ENCODE data around the gene PARVB.

PARVB gene

GRCh38 chr22:44211256-44211945 is 187.3 kb downstream of the PARVB start:
- no peak for DNase-seq

GRCh38 chr22:44211946-44212930 is 188.1 kb downstream of the PARVB start:
- no peak for DNase-seq

DNA sequence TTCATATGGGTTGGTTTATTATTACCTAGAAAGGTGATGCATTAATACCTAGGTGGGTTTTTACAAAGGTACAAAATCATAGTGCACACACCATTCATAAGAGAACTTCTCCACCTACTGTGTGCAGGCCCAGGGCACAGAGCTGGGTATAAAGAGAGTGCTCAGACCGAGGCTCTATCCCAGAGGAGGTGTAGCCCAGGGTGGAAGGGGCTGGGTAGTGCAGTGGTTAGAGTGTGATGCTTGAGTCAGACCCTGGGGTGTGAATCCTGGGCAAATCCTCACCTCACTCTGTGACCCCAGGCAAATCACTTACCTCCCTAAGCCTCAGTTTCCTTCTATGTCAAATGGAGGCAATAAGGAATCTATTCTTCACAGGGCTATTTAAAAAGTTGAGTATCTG is 188.8 kb downstream of the PARVB start:
- DNase-seq = no peak

- DNase-seq = no peak
Observed at GRCh38 chr22:44213489-44214043, 189.5 kb downstream of the PARVB start.

DNA sequence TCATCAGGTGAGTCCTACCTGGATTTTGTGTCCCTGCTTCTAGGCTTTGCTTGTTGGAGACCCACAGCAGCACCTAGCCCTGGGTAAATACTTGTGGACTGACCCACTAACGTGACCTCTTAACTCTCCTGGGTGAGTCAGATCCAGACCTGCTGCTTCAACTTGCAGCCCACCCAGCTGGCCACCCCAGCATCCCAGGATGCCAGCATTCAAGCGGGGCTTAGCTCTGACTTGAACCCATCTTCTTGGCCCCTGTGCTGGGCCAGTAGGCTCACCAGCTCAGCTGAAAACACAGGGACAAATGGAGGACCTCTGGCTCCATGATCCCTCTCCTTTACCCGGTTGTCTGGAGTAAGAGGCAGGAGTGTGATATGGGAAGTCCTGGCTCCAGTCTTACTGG is 190.1 kb downstream of the PARVB start:
- no peak for DNase-seq

DNA sequence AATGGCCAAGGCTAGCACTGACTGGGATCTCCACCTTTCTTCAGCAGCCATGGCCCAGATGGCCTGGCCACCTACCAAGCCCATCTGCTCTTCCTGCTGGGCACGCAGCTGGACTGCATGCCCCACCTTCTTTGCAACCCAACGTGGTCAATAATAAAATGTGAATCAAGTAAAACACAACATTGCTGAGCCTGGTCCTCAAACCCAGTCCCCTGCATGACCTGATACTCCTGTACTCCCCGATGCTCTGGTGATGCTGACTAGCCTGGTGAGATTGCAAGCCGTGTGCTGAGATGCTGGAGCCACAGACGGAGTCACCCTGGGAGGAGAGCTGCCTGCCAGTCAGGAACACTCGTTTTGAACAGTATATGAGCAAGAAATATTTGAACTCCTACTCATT is 190.7 kb downstream of the PARVB start:
- DNase-seq = no peak

DNA sequence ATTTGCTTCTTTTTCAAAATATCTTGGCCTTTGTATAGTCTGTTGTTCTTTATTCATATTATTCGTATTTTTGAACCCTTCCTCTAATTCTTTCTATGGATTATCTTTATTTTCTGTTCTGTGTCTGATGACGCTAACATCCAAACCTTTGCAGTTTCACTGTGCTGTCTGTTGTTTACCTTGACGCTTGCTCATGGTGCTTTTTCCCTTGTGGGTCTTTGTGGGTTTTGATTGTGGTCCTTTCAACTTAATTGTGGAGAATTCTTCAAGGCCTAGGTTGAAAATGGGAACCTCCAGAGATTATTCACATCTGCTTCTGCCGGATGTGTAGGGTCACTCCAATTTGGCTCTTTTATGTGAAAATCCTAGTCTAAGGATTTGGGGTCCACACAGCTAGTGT is 191.2 kb downstream of the PARVB start:
- no peak for DNase-seq

DNA sequence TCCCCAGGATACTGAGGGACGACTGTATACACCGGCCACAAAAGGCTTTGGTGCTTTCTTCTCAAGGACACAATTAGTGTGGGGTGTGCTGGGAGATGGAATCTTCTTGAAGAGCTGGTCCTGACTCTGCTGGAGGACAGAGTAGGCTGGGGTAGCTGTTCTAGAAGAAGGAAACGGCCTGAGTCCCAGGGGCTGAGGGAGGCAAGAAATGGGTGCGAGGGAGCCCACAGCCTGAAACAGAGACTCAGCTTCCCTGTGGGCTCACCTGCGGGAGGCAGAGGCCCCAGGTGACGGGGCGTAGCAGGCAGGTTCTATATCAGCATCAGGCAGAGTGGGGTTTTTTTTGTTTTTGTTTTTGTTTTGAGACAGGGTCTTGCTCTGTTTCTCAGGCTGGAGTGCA is 193.2 kb downstream of the PARVB start:
- no peak for DNase-seq

DNA sequence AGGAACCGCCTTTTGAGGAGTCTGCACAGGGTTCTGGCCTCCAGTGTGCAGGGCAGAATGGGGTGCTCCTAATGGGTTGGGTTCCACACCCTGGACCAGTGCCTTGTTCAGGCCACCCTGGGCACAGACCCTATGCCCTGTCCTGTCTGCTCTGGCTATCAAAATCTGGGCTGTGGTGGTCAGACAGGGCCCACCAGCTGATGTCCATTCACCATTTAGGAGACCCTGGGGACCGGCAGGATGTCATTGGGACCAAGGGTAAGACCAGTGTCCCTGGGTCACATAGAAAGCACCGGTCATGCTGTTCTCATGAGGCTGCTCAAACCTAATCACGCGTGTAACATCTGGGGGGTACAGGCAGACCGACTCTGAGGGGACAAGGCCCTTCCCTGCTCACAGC is 194.0 kb downstream of the PARVB start:
- no peak for DNase-seq

DNA sequence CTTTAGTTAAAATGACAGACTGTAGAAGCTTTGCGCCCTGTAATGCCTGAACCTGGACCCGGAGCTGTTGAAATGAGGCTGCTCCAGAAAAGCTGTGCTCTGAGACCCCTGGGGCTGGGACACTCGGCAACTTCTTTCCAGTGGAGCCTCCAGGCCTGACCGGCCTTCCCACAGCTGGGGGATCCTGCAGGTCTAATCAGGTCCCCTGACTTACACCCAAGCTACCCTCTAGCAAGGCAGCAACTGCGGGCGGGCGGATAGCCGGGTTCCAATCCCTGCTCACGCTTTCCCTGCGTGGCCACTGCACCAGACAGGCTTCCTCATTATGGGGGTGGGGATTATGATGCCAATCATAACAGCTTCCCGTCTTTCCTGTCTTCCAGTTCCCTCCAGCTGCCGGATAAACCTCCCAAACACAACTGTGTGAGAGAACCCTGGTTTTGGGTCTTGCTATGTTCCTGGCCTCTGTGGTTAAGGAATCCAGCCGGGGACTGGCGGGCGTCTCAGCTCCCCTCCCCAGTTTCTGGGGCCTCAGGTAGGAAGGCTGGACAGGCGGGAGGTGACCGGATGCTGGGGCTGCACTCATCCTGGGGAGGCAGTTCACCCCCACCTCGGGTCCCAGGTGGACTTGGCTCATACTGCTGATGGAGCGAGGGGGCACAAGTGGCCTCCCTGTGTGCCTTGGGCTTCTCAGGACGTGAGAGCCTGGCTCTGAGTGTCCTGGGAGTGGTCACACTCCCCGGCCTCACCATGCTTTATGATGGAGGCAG is 195.2 kb downstream of the PARVB start:
- no peak for DNase-seq

DNA sequence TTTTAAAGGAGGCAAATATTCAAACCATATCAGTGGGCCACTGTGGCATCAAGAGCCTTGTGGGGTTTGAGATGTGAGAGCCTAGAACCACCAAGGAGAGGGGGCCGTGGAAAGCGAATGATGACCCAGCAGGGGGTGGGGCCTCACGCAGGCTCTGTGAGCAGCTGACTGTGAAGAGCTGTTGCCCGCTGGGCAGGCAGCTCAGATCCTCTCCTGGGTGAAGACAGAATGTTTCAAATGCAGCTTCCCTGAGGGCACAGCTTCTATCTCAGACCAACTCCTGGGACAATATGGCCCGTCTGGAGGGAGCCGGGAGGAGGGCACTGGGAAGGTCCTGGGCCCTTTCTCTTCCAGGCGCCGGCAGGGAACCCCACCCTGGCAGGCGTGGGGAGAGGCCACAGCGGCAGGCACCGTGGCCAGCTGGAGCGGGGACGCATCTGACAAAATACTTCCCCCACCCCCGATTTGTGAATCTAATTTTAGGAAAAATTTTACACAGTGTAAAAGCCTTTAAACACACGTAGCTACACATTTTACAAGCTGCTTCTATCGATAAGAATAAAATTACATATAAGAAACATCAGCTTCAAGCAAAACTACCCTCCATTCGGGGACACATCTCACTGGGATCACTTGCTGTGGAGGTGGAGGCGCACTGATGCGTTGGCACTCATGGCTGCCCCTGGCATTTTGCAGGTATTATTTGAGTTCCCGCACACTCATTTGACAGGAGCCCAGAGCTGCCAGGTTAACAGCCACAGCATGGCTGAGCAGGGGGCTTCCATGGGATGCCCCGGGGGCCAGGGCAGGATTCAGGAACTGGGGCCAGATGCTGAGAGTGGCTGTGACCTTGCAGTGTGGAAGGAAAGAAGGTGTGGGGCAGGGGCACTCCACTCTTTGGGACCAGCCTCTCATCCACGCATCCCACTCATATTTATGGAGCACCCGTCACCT is 196.9 kb downstream of the PARVB start:
- no peak for DNase-seq

DNA sequence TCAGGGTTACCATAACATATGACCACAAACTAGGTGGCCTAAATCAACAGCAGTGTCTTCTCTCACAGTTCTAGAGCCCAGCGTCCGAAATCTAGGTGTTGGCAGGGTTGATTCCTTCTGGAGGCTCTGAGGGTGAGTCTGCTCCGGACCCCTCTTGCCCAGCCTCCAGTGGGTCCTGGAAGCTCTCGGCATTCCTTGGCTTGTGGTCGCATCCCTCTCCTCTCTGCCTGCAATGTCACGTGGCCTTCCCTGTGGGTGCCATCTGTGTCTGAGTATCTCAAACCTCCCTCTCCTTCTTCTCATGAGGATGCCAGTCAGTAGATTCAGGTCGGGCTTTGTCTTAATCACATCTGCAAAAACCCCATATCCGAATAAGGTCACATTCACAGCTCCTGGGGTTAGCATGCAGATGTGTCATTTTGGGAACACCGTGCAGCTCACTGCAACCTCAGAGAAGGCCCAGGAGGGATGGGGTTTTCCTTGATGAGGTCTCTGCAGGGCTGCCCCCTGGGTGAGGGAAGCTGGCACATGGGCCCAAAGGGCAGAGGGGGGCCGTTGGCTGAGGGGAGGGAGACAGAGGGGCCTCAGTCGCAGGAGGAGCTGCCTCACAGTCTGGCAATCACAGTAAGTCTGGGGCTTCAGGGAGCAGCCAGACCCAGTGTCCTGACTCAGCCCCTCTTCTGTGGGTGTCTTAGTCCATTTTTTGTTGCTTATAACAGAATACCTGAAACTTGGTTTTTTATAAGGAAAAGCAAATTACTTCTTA is 197.8 kb downstream of the PARVB start:
- DNase-seq = no peak

Data from hypothalamus (tissue), 51 donors.